GM20000 (cell line): Measurements from ENCODE around the gene CHRNA5.
A peak's percentile ranks its signal among the peaks of the same experiment; 100 is the strongest.
"Not testable (repeated sequence)": the region's sequence is repeated elsewhere in the genome, so short reads cannot be mapped to it uniquely, and the experiment has no call there.

Source experiments
- DNase-seq: peaks from one replicate; pipeline ENCODE4 v3.0.0; 2012; ENCODE audit warnings: low spot score
- CTCF ChIP-seq: IDR thresholded peaks from 2 replicates; pipeline ENCODE4 v1.5.1; 2012; ENCODE audit warnings: mild to moderate bottlenecking, control low read depth; ENCODE audit errors: extremely low read depth, missing control alignments

The CHRNA5 gene

DNA sequence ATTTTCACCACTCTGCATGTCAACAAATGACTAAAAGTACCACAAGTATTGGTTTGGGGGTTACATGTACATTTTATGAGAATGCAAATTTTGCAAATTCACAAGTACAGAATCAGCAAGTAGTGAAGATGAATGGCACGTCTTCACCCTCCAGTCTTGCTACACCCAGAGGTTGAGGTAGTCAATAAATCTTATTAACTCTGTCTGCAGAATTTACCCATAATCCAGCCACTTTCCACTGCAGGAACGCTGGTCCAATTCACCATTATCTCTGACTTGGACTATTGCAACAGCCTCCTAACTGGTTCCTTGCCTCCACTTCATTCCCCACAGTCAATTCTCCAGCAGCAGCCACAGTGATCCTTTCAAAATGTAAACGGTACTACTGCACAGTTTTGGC is 14.5 kb upstream of the CHRNA5 start:
- DNase-seq: no peak
- no peak for TF ChIP-seq CTCF

- no peak for DNase-seq
- TF ChIP-seq CTCF: no peak
Measured at GRCh38 chr15:78551902-78552301, 13.4 kb upstream of the CHRNA5 start.

GRCh38 chr15:78552597-78552996 is 12.7 kb upstream of the CHRNA5 start:
- DNase-seq: no peak

DNA sequence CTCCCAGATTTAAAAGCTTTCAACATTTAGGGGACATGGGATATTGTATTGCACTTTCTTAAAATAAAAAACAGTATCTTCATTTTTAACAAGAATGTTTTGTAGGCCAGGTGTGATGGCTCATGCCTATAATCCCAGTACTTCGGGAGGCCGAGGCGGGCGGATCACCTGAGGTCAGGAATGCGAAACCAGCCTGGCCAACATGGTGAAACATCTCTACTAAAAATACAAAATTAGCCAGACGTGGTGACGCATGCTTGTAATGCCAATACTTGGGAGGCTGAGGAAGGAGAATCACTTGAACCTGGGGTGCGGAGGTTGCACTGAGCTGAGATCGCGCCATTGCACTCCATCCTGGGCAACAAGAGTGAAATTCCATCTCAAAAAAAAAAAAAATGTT is 5.1 kb upstream of the CHRNA5 start:
- not testable (repeated sequence) for DNase-seq

More at GRCh38 chr15:78552597-78552996, 12.7 kb upstream of the CHRNA5 start:
- TF ChIP-seq CTCF: no peak

DNA sequence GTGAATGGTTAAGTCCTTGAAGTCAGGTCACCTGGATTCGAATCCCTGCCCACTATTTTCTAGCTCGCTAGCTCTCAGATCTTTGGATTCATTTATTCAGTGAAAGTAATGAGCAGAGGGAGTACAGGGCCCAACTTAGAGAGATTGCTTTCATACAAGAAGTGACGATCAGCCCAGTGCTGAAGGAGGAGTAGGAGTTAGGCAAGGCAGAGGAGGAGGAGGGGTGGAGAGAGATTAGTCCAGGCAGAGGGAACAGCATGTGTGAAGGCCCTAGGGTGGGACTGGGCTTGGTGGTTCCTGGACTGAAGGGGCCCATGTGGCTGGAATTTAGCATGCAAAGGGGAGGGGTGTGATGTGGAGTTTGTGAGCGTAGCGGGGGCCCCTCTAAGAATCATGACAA is 3.8 kb upstream of the CHRNA5 start:
- DNase-seq: no peak
- no peak for TF ChIP-seq CTCF

DNA sequence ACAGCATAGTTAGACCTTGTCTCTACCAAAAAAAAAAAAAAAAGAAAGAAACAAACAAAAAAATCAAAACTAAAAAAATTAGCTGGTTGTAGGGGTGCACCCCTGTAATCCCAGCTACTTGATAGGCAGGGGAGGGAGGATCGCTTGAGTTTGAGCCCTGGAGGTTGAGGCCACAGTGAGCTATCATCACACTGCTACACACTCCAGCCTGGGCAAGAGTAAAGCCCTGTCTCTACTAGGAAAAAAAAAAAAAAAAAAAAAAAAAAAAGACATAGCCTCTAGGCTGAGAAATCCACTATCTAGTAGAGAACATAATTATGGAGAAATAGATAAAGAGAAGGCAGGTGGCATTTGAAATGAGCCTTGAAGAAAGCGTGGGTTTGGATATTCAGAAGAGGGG is 2.2 kb upstream of the CHRNA5 start:
- DNase-seq: no peak
- no peak for TF ChIP-seq CTCF

- DNase-seq: no peak
- TF ChIP-seq CTCF: no peak
Measured at GRCh38 chr15:78564743-78565096, 600 bp upstream of the CHRNA5 start.

DNA sequence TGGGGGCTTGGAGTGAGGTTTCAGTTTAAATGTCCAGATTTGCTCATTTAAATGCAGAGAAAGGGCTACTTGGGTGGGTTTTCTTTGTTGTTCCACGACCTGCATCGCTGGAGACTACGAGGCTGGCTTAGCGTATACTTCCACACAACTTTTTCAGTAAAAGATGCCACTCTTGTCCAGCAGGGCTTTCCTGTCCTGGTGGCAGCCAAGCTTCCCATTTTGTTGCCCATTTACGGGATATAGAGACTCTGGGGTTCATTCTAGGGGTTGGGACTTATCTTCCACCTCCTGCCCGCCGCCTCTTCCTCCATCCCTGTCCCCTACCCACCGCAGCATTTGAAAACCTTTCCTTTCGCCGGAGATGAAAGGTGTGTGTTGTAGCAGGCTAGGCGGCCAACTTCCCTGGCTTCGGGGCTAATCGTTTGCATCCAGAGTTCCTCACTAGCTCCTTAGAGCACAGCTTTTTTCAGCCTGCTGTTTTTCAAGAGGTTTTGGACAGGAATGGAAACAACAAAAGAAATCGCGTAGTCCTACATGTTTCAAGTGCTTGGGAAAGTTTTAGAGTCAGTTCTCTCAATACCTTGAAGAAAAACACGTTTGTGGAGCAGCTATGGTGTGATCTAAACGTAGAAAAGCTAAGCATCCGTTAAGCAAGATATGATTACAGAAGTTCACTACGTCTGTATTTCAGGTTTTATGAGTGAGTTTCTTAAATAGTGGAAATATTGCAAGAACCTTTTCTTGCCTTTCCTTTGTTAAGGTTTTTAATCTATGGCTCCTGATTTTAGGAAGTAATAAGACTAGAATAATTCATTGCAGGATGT is 843 bp downstream of the CHRNA5 start:
- DNase-seq: peak; percentile 51
- TF ChIP-seq CTCF: no peak
